ENCODE measurements around the gene PRPF38B.

GRCh38 chr1:108745980-108746381, 53.9 kb downstream of the PRPF38B start:
- TF ChIP-seq POLR2A (IDR thresholded peaks at IDR 0.05; ENCODE audit: low read length) (no peak), CTCF (IDR thresholded peaks at IDR 0.05) (no peak), EP300 (IDR thresholded peaks at IDR 0.05) (no peak), SMC3 (IDR thresholded peaks at IDR 0.05) (no peak)

Measured in A549 (cell line).